Adrenal gland (tissue), 5 donors: ENCODE results near the gene S1PR4.

Experiments used
- CTCF ChIP-seq, 6 experiments: fragments of 450-650 bp in 4 of 6; fragments of 200-600 bp in 2 of 6; sonication (generic) in 1 of 6; IDR thresholded peaks; 1 replicate in 5 of 6; 2 replicates in 1 of 6; pipeline versions ENCODE4 v1.5.1 to v1.8.0; 2016 to 2021; ENCODE audit warnings: antibody characterized with exemption in 6 of 6, mild to moderate bottlenecking in 2 of 6, moderate library complexity in 1 of 6
- POLR2A ChIP-seq, 2 donors: fragments of 450-650 bp; IDR thresholded peaks; one replicate each; pipeline ENCODE4 v1.6.1; 2017; ENCODE audit warnings: antibody characterized with exemption in 2 of 2, mild to moderate bottlenecking in 2 of 2, moderate library complexity in 1 of 2
- donor health status: DM: no; HTN: no; CAD: no.

- TF ChIP-seq CTCF (IDR thresholded peaks at IDR 0.05): no peak
- no peak for TF ChIP-seq POLR2A (IDR thresholded peaks at IDR 0.05)
Measured at GRCh38 chr19:3131168-3131567, 47.4 kb upstream of the S1PR4 start.
